Large intestine (tissue), 3 donors: ENCODE data around the gene DOCK11. TPM values are rescaled to one million over a fixed set of nuclear protein-coding genes. Genes with fewer than 3 reads are reported as not detected.

Experiments
- DNase-seq, 2 donors: peaks; one replicate each; pipeline versions ENCODE4 v3.0.0 to v3.0.0-alpha.2; 2013
- H3K27ac ChIP-seq: one replicate; pipeline ENCODE4 v1.5.1; 2013; ENCODE audit warnings: low read length
- H3K27me3 ChIP-seq: 2 replicates; pipeline ENCODE4 v1.6.1; 2013; ENCODE audit warnings: low read length; ENCODE audit not compliant: control insufficient read depth, insufficient read depth
- H3K36me3 ChIP-seq: 2 replicates; pipeline ENCODE4 v1.6.1; 2013; ENCODE audit warnings: low read length; ENCODE audit not compliant: control insufficient read depth, insufficient read depth
- H3K4me1 ChIP-seq: one replicate; pipeline ENCODE4 v1.6.1; 2013; ENCODE audit warnings: low read length; ENCODE audit not compliant: control insufficient read depth, insufficient read depth
- H3K4me3 ChIP-seq: one replicate; pipeline ENCODE4 v1.5.1; 2013; ENCODE audit warnings: low read length
- H3K9me3 ChIP-seq: one replicate; pipeline ENCODE4 v1.6.1; 2013; ENCODE audit warnings: mild to moderate bottlenecking, low read depth, low read length, moderate library complexity; ENCODE audit not compliant: control insufficient read depth
- WGBS: methylation state at CpG from one replicate; pipeline ENCODE4 v1.1.5; 2013; ENCODE audit warnings: low lambda C conversion rate; ENCODE audit not compliant: insufficient coverage; 5-methylcytosine and 5-hydroxymethylcytosine counted together
- polyA plus RNA-seq: library from polyadenylated mRNA; unstranded; fragments of 120-200 nt; gene quantifications from one replicate; pipeline ENCODE4 v1.2.1, GENCODE V29; 2013

The DOCK11 gene
- polyA plus RNA-seq, 1 donor = 9.7 TPM

GRCh38 chrX:118623062-118623461 is 127.4 kb downstream of the DOCK11 start:
- H3K27me3 ChIP-seq = no peaks in the 10 kb centered on the region
- no peaks in the 10 kb centered on the region for H3K36me3 ChIP-seq
- no CpG with 5 or more reads among the region's 3 CpGs for WGBS
- no peak for DNase-seq
- H3K9me3 ChIP-seq = no peaks in the 10 kb centered on the region
- no peak overlapping the region for H3K27ac ChIP-seq
- H3K4me3 ChIP-seq = no peak overlapping the region
- H3K4me1 ChIP-seq = no peaks in the 10 kb centered on the region

- Histone ChIP-seq H3K27me3 (no peaks in the 10 kb centered on the region), H3K9me3 (no peaks in the 10 kb centered on the region), H3K36me3 (no peaks in the 10 kb centered on the region), H3K4me1 (no peaks in the 10 kb centered on the region), H3K27ac (no peak overlapping the region), H3K4me3 (no peak overlapping the region)
- DNase-seq = peak in 1 of 2 donors; percentile 16
- no CpG with 5 or more reads among the region's 4 CpGs for WGBS
These were observed 130.7 kb downstream of the DOCK11 start for GRCh38 chrX:118626346-118626745.

- Histone ChIP-seq H3K36me3 (no peaks in the 10 kb centered on the region), H3K9me3 (no peaks in the 10 kb centered on the region), H3K4me3 (no peak overlapping the region), H3K4me1 (no peaks in the 10 kb centered on the region), H3K27ac (no peak overlapping the region), H3K27me3 (no peaks in the 10 kb centered on the region)
- no CpG with 5 or more reads among the region's 5 CpGs for WGBS
- no peak for DNase-seq
These were observed 131.6 kb downstream of the DOCK11 start for GRCh38 chrX:118627084-118627758.

- Histone ChIP-seq H3K27me3 (no peaks in the 10 kb centered on the region), H3K27ac (no peak overlapping the region), H3K36me3 (no peaks in the 10 kb centered on the region), H3K9me3 (no peaks in the 10 kb centered on the region), H3K4me3 (no peak overlapping the region), H3K4me1 (no peaks in the 10 kb centered on the region)
- WGBS = no CpG with 5 or more reads among the region's 7 CpGs
- DNase-seq = no peak
These were observed 135.2 kb downstream of the DOCK11 start for GRCh38 chrX:118630848-118631247.

- no peaks in the 10 kb centered on the region for H3K36me3 ChIP-seq
- H3K4me3 ChIP-seq = no peak overlapping the region
- H3K27ac ChIP-seq = no peak overlapping the region
- no peak for DNase-seq
- H3K9me3 ChIP-seq = no peaks in the 10 kb centered on the region
- H3K27me3 ChIP-seq = no peaks in the 10 kb centered on the region
- H3K4me1 ChIP-seq = no peaks in the 10 kb centered on the region
- WGBS = no CpG with 5 or more reads among the region's 1 CpG
These were observed 136.0 kb downstream of the DOCK11 start for GRCh38 chrX:118631586-118631985.

GRCh38 chrX:118632862-118633261 is 137.2 kb downstream of the DOCK11 start:
- no peak for DNase-seq
- Histone ChIP-seq H3K4me3 (no peak overlapping the region), H3K4me1 (no peaks in the 10 kb centered on the region), H3K27me3 (no peaks in the 10 kb centered on the region), H3K36me3 (no peaks in the 10 kb centered on the region), H3K9me3 (no peaks in the 10 kb centered on the region), H3K27ac (no peak overlapping the region)
- WGBS = no CpG with 5 or more reads among the region's 4 CpGs

GRCh38 chrX:118633530-118633929 is 137.9 kb downstream of the DOCK11 start:
- no peaks in the 10 kb centered on the region for H3K36me3 ChIP-seq
- DNase-seq = no peak

GRCh38 chrX:118634336-118634735 is 138.7 kb downstream of the DOCK11 start:
- no peaks in the 10 kb centered on the region for H3K36me3 ChIP-seq
- H3K9me3 ChIP-seq = no peaks in the 10 kb centered on the region
- H3K4me3 ChIP-seq = no peak overlapping the region
- H3K27me3 ChIP-seq = no peaks in the 10 kb centered on the region
- no CpG with 5 or more reads among the region's 18 CpGs for WGBS
- H3K27ac ChIP-seq = no peak overlapping the region
- no peak for DNase-seq
- no peaks in the 10 kb centered on the region for H3K4me1 ChIP-seq

More at GRCh38 chrX:118633530-118633929, 137.9 kb downstream of the DOCK11 start:
- Histone ChIP-seq H3K27me3 (no peaks in the 10 kb centered on the region), H3K9me3 (no peaks in the 10 kb centered on the region), H3K4me3 (no peak overlapping the region), H3K27ac (no peak overlapping the region), H3K4me1 (no peaks in the 10 kb centered on the region)
- WGBS = no CpG with 5 or more reads among the region's 6 CpGs

GRCh38 chrX:118637997-118638396 is 142.4 kb downstream of the DOCK11 start:
- H3K27me3 ChIP-seq = no peaks in the 10 kb centered on the region
- H3K9me3 ChIP-seq = no peaks in the 10 kb centered on the region
- H3K36me3 ChIP-seq = no peaks in the 10 kb centered on the region
- no peak overlapping the region for H3K4me3 ChIP-seq
- WGBS = no CpG with 5 or more reads among the region's 2 CpGs
- H3K4me1 ChIP-seq = no peaks in the 10 kb centered on the region
- no peak overlapping the region for H3K27ac ChIP-seq
- no peak for DNase-seq

- H3K36me3 ChIP-seq = no peaks in the 10 kb centered on the region
- H3K4me3 ChIP-seq = no peak overlapping the region
- DNase-seq = peak; percentile 34 to 37
- no peak overlapping the region for H3K27ac ChIP-seq
- H3K27me3 ChIP-seq = no peaks in the 10 kb centered on the region
- H3K4me1 ChIP-seq = no peaks in the 10 kb centered on the region
- H3K9me3 ChIP-seq = no peaks in the 10 kb centered on the region
- WGBS = no CpG with 5 or more reads among the region's 1 CpG
These were observed 148.8 kb downstream of the DOCK11 start for GRCh38 chrX:118644378-118644777.

- no CpG with 5 or more reads among the region's 3 CpGs for WGBS
- H3K36me3 ChIP-seq = no peaks in the 10 kb centered on the region
- H3K9me3 ChIP-seq = no peaks in the 10 kb centered on the region
- no peak for DNase-seq
- no peak overlapping the region for H3K4me3 ChIP-seq
- H3K27me3 ChIP-seq = no peaks in the 10 kb centered on the region
- H3K4me1 ChIP-seq = no peaks in the 10 kb centered on the region
- no peak overlapping the region for H3K27ac ChIP-seq
These were observed 157.1 kb downstream of the DOCK11 start for GRCh38 chrX:118652717-118653116.
